KMS-11 (cell line): ENCODE measurements around the gene SRBD1.

Experiments used
- H2AFZ ChIP-seq: fragments of 200-600 bp; sonication (generic); 2 replicates; pipeline ENCODE4 v1.6.1; 2016; ENCODE audit warnings: antibody characterized with exemption, mixed run types, low read depth
- H3K27ac ChIP-seq: fragments of 200-600 bp; sonication (generic); 2 replicates; pipeline ENCODE4 v1.6.1; 2016; ENCODE audit warnings: mild to moderate bottlenecking, mixed run types
- H3K27me3 ChIP-seq: fragments of 200-600 bp; sonication (generic); 2 replicates; pipeline ENCODE4 v1.6.1; 2017; ENCODE audit warnings: mild to moderate bottlenecking, low read depth, mixed run types, moderate library complexity; ENCODE audit not compliant: insufficient read depth
- H3K36me3 ChIP-seq: fragments of 200-600 bp; sonication (generic); 2 replicates; pipeline ENCODE4 v1.6.1; 2017; ENCODE audit warnings: mild to moderate bottlenecking, mixed run types; ENCODE audit not compliant: insufficient read depth
- H3K4me1 ChIP-seq: fragments of 200-600 bp; sonication (generic); 2 replicates; pipeline ENCODE4 v1.6.1; 2016; ENCODE audit warnings: mild to moderate bottlenecking, low read depth, mixed run types; ENCODE audit not compliant: poor library complexity, severe bottlenecking
- H3K4me2 ChIP-seq: fragments of 200-600 bp; sonication (generic); 2 replicates; pipeline ENCODE4 v1.7.0; 2016; ENCODE audit warnings: mild to moderate bottlenecking, mixed run types
- H3K4me3 ChIP-seq: fragments of 200-600 bp; sonication (generic); IDR thresholded peaks from 2 replicates; pipeline ENCODE4 v1.6.1; 2017; ENCODE audit warnings: low read depth, low read length, mixed read lengths; ENCODE audit not compliant: insufficient read depth
- H3K79me2 ChIP-seq: fragments of 200-600 bp; sonication (generic); 2 replicates; pipeline ENCODE4 v1.6.1; 2016; ENCODE audit warnings: low read depth, mixed run types; ENCODE audit not compliant: insufficient read depth
- H3K9ac ChIP-seq: fragments of 200-600 bp; sonication (generic); 2 replicates; pipeline ENCODE4 v1.6.1; 2016; ENCODE audit warnings: mild to moderate bottlenecking, mixed run types
- H4K20me1 ChIP-seq: fragments of 200-600 bp; sonication (generic); 2 replicates; pipeline ENCODE4 v1.6.1; 2016; ENCODE audit warnings: mild to moderate bottlenecking, mixed run types; ENCODE audit not compliant: insufficient read depth
- TF ChIP-seq, protein P1 (sequence below): fragments of 200-600 bp; sonication (generic); conservative IDR thresholded peaks from 2 replicates; pipeline ENCODE4 v1.6.1; 2017; ENCODE audit warnings: low read depth, mild to moderate bottlenecking, antibody characterized with exemption, low read length, moderate library complexity, mixed read lengths

The SRBD1 gene

DNA sequence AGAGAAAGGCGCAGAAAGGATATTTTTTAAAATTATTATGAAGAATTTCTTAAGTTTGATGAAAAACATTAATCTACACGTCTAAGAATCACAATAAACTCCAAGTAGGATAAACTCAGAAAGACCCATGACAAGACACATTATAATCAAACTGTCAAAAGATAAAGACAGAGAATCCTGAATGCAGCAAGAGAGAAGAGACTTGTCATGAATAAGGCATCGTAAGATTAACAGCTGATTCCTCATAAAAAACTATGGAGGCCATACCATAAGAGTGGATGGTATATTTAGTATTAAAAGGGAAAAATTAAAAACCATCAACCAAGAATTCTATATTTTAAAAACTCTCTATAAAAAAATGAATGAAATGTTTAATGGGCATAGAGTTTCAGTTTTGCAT lies 39.1 kb downstream of the SRBD1 start:
- Histone ChIP-seq H3K4me3 (no peak overlapping the region), H4K20me1 (no peaks in the 10 kb centered on the region), H3K27me3 (no peaks in the 10 kb centered on the region), H3K79me2 (no peaks in the 10 kb centered on the region), H3K36me3 (no peaks in the 10 kb centered on the region), H3K4me1 (peaks cover 14% of the 10 kb centered on the region), H3K4me2 (no peak overlapping the region), H2AFZ (no peak overlapping the region), H3K27ac (no peak overlapping the region), H3K9ac (no peak overlapping the region)
- TF ChIP-seq, protein P1, sequence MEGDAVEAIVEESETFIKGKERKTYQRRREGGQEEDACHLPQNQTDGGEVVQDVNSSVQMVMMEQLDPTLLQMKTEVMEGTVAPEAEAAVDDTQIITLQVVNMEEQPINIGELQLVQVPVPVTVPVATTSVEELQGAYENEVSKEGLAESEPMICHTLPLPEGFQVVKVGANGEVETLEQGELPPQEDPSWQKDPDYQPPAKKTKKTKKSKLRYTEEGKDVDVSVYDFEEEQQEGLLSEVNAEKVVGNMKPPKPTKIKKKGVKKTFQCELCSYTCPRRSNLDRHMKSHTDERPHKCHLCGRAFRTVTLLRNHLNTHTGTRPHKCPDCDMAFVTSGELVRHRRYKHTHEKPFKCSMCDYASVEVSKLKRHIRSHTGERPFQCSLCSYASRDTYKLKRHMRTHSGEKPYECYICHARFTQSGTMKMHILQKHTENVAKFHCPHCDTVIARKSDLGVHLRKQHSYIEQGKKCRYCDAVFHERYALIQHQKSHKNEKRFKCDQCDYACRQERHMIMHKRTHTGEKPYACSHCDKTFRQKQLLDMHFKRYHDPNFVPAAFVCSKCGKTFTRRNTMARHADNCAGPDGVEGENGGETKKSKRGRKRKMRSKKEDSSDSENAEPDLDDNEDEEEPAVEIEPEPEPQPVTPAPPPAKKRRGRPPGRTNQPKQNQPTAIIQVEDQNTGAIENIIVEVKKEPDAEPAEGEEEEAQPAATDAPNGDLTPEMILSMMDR, result no peak

DNA sequence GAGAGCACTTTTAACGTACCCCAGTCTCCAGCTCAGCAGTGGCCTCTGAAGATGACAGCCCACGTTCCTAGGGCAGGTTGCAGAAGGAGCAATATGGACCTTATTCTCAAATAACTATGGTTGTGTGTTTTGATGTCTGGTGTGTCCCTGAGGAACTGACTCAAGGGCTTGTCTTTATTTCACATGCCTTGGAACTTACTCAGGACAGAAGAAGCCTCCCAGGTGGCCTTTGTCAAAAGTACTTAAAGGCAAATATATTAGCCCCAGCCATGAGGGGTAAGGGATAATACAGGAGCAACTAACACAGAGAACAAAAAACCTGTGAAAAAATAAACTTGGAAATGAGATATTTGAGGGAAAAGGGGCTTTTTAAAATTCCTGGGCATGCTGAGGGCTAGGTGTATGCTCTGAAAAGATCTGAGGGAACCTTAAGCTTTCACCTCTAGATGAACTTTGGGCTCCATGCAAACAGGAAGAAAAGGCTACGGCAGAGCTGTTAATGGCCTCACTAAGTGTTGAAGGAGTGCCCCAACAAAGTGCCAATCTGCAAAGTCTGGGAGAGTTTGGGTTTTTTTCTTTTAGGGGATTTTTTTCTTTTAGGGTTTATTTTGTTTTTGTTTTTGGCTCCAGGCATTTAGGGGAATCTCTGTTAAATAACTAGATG lies 40.3 kb downstream of the SRBD1 start:
- Histone ChIP-seq H3K27ac (no peak overlapping the region), H2AFZ (no peak overlapping the region), H3K9ac (no peak overlapping the region), H3K4me1 (peaks cover 14% of the 10 kb centered on the region), H3K27me3 (no peaks in the 10 kb centered on the region), H3K36me3 (no peaks in the 10 kb centered on the region), H4K20me1 (no peaks in the 10 kb centered on the region), H3K4me2 (no peak overlapping the region), H3K4me3 (no peak overlapping the region), H3K79me2 (no peaks in the 10 kb centered on the region)
- TF ChIP-seq, protein P1, result no peak

DNA sequence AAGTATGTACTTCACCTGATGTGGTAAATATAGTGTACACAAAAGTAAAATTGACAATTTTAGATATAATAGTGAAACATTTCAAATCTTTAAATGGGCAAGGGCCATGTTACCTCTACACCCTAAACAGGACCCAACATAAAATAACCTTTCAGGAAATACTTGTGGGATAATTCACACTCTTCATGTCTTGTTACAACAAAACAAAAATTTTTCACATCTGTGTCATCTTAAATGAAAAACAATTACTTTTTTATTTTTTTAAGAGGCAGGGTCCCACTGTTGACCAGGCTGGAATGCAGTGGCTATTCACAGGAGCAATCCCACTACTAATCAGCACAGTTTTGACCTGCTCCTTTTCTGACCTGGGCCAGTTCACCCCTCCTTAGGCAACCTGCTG lies 42.1 kb downstream of the SRBD1 start:
- Histone ChIP-seq H3K4me3 (no peak overlapping the region), H3K36me3 (no peaks in the 10 kb centered on the region), H4K20me1 (no peaks in the 10 kb centered on the region), H2AFZ (no peak overlapping the region), H3K9ac (no peak overlapping the region), H3K79me2 (no peaks in the 10 kb centered on the region), H3K4me1 (peaks cover 14% of the 10 kb centered on the region), H3K27me3 (no peaks in the 10 kb centered on the region), H3K27ac (no peak overlapping the region), H3K4me2 (no peak overlapping the region)
- TF ChIP-seq, protein P1, result no peak

DNA sequence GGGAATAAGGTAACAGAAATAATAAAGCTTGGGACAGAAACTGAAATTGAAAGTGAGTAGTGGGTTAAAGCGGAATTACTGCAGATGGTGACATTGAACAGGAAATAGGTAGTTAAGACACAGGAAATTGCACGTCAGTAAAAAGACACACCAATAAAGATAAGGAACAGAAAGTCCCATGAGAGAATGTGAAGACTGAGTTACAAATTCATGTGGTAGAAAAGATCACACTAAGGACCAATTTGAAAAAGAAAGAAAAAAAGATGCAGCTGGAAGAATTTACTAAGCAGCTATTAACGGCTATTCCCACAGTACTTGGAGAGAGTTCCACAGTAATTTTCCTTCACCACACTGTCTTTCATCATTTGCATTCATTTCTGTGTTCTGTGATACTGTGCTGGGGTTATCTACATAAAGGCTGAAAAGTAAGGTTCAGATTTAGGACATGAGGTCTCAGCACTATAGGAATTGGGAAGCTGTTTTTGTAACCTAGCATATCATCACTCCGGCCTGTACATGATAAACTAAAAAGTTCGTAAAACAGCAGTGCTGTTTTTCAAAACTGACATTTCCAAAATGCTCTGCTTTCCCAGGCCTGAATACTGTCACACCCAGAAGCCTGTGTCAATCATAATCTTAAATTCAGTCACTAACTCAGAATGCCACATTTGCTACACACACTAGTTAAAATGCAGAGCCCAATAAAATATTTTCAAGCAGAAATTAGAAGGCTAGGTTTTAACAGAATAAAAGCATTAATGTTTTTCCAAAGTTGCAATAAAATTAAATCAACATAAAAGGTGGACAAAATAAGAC lies 42.9 kb downstream of the SRBD1 start:
- peaks cover 14% of the 10 kb centered on the region for H3K4me1 ChIP-seq
- H4K20me1 ChIP-seq, result no peaks in the 10 kb centered on the region
- 0 out of 2 replicates have a peak overlapping the region, but pooled peaks have one; percentile 19 for H2AFZ ChIP-seq
- H3K27me3 ChIP-seq, result no peaks in the 10 kb centered on the region
- H3K79me2 ChIP-seq, result no peaks in the 10 kb centered on the region
- H3K4me3 ChIP-seq, result no peak overlapping the region
- H3K9ac ChIP-seq, result no peak overlapping the region
- H3K4me2 ChIP-seq, result peak overlapping the region; percentile 33
- H3K27ac ChIP-seq, result peak overlapping the region; percentile 28; the same call in 1 of the 2 replicates
- no peaks in the 10 kb centered on the region for H3K36me3 ChIP-seq
- TF ChIP-seq, protein P1, result no peak
